Articular chondrocyte of knee joint (primary cell): Measurements from ENCODE around the gene INO80E. TPM values are rescaled to one million over a fixed set of nuclear protein-coding genes. Genes with fewer than 3 reads are reported as not detected.

Experiments
- total RNA-seq: library from RNA; depleted of rRNA; stranded (reverse); fragments of >200 nt; gene quantifications from 2 replicates; pipeline ENCODE4 v1.2.3, GENCODE V29; 2012

The INO80E gene
- total RNA-seq = 26.7 and 26.9 TPM in 2 replicates

GRCh38 chr16:29995911-29996765 lies at the start of gene INO80E:
Gene INO80E, plus strand, starts transcription at chr16:29996241. Its CDS starts 70 bp downstream, at chr16:29996311.

GRCh38 chr16:29961479-29962343 lies 34.3 kb upstream of the INO80E start, which contains the start of gene TMEM219:
Gene TMEM219, plus strand, starts transcription at chr16:29962079. Its CDS starts 1,065 bp downstream, at chr16:29963144.

DNA sequence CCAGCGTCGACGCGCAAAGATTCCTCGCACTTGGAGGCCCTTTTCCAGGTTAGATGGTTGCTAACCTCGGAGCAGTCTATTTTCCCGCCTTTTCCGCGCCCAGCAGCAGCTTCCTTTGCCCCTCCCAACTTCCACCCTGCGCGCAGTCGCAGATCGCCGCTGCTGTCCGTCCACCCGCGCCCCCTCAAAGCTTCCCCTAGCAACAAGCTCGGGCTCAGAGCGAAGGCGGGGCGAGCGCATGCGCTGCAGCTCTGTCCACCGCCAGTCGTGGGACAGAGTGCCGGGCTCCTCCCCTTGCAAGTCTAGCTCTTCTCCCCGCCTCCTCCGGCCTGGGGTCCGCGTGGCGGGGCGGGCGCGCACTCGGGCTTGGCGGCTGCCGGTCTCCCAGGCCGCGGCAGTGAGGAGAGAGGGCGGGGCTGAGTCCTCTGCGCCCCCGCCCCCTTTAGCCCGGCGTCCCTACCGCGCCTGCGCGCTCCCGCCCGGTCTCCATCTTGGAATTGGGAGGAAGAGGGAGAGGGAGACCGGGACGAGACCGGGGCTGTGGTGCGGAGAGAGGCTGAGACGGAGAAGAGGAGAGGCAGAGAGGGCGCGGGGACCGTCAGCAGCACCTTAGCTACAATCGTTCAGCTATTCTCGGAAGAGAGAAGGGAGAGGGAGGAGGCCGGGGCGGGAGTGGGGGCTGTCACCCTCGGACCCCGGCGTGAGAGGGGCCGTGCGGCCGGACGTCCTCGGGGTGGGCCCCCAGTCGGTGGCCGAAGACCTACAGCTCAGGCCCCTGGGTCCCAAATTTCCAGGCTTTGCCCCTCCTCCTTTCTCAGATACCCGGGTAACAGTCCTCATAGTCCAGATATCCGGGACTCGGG lies 22.4 kb upstream of the INO80E start, which contains the start of gene TAOK2:
TAOK2 (plus strand) TSS at position 485 of the 863 bp plus-strand sequence. CDS start 3,905 bp downstream, outside the sequence.

DNA sequence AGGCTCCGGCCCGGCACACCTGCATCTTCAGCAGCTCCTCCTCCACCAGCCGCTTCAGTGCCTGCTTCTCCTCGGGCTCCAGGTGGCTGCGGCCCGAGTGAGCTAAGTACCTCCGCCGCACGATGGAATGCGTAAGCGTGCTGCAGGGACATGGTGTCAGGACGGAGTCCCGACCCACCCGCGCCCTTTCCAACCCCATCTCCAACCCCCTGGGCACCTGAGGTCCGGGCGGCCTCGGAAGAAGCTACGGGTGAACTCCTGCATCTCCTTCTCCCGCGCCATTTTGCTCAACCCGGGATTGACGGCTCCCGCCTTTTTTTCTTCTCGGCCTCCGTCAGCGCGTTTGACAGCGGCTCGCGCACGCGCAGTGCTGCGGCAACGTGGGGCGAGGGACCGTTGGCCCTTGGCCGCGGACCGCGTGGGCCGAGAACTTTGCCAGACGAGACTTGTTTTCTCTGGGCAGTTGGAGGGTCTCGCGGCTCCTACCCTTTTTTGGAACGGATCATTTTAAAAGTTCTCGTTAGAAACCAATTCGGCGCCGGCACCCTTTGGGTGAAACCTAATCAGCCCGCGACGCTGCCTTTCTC lies 624 bp upstream of the INO80E start, which contains the start of gene HIRIP3:
HIRIP3 (minus strand) TSS at position 294 of the 587 bp plus-strand sequence; CDS start at position 282, 12 bp downstream.

DNA sequence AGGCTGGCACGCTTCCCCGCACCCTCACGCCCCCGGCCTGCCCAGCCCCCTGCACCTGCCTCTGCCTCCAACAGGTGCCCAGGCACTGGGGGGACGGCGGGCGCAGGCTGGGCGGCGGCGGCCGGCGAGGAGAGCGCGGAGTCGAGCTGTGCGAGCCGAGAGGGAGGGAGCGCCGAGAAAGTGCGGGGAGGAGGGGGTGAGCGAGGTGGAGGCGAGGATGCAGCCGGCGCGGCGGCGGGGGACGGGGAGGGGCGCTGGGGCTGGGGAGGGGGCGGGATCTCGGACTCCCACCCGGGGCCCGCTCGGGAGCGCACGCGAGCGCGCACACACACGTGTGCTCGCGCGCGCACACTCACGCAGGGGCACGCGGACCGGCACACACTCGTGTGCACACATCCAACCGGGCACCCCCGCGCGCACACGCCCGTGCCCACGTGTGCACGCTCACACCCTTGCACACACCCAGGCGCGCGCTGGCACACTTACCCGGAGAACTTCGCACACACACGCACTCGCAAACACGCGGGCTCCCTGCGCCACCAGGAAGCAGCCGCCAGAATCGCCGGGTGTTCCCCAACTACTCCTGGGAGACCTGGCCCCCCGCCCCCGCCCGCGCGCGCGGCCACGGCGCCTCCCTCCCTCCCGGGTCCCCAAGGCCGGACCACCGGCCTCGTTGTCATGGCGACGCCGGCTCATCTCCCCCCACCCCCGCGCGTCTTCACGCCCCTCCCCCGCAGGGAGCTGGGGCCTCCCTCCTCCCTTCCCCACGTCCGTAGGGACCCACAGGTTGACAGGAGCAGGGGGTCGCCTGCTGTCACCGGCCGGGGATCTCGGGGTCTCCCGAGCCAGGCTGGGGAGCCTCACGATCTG lies 15.0 kb downstream of the INO80E start, which contains the start of gene DOC2A:
DOC2A (minus strand) TSS at position 184 of the 870 bp plus-strand sequence. CDS start 805 bp downstream, outside the sequence.

GRCh38 chr16:30022887-30023286 lies 26.8 kb downstream of the INO80E start, which contains the start of gene C16orf92:
Gene C16orf92, plus strand, starts transcription at chr16:30023198. Its CDS starts 143 bp downstream, at chr16:30023341.

DNA sequence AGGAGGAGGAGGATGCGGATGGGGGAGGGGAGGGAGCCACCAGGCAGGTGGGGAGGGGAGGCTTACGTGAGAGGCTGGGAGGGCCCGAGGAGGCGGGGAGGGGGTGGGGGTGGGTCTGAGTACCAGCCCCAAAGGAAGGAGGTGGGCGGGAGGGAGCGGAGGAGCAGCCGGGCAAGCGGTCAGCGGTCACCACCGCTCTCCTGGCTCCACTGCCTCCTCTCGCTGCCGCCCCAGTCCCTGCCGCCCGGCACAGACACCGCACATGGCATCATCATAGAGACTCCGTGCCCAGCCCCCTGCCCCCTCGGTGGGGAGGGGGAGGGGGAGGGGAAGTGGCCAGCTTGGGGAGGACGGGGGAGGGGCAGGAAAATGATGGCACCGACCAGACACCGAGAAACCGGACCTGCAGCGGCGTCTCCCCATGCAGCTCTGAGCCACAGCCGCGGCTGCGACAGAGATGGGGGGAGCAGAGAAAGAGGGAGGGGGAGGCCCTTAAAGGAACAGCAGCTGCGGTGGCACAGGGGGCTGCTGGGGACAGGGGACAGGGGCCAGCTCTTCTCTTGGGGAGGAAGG lies 34.9 kb downstream of the INO80E start, which contains the start of gene TLCD3B:
TLCD3B (minus strand) TSS at position 431 of the 573 bp plus-strand sequence. CDS start 744 bp downstream, outside the sequence.

Other genes starting within 250 kb of the INO80E start
- gene ZG16, start 218.0 kb upstream of the INO80E start, total RNA-seq = not detected in 2 replicates
- 14.9 and 21.0 TPM in 2 replicates for gene KIF22, start 205.5 kb upstream of the INO80E start, total RNA-seq
- 139 and 158 TPM in 2 replicates for gene MAZ, start 189.7 kb upstream of the INO80E start, total RNA-seq
- gene PRRT2, start 184.0 kb upstream of the INO80E start, total RNA-seq = 2.4 and 3.5 TPM in 2 replicates
- gene PAGR1, start 180.1 kb upstream of the INO80E start, total RNA-seq = 13.7 and 18.3 TPM in 2 replicates
- 249 and 324 TPM in 2 replicates for gene MVP, start 175.8 kb upstream of the INO80E start, total RNA-seq
- 81.8 and 83.9 TPM in 2 replicates for gene CDIPT, start 133.0 kb upstream of the INO80E start, total RNA-seq
- gene SEZ6L2, start 96.7 kb upstream of the INO80E start, total RNA-seq = 1.8 and 2.6 TPM in 2 replicates
- 3.1 and 4.8 TPM in 2 replicates for gene ASPHD1, start 95.8 kb upstream of the INO80E start, total RNA-seq
- 11.3 and 12.0 TPM in 2 replicates for gene KCTD13, start 70.0 kb upstream of the INO80E start, total RNA-seq
- 74.1 and 77.0 TPM in 2 replicates for gene TMEM219, start 34.2 kb upstream of the INO80E start, total RNA-seq
- 32.4 and 35.7 TPM in 2 replicates for gene TAOK2, start 22.4 kb upstream of the INO80E start, total RNA-seq
- 4.1 and 5.4 TPM in 2 replicates for gene HIRIP3, start 624 bp upstream of the INO80E start, total RNA-seq
- gene DOC2A, start 14.8 kb downstream of the INO80E start, total RNA-seq = under 0.01 and 0.13 TPM in 2 replicates
- not detected in 2 replicates for gene C16orf92, start 27.0 kb downstream of the INO80E start, total RNA-seq
- gene TLCD3B, start 35.0 kb downstream of the INO80E start, total RNA-seq = 0.11 and 0.26 TPM in 2 replicates
- 828 and 846 TPM in 2 replicates for gene ALDOA, start 69.5 kb downstream of the INO80E start, total RNA-seq
- 144 and 150 TPM in 2 replicates for gene PPP4C, start 79.8 kb downstream of the INO80E start, total RNA-seq
- 0.11 and 0.39 TPM in 2 replicates for gene TBX6, start 95.7 kb downstream of the INO80E start, total RNA-seq
- 18.7 and 24.6 TPM in 2 replicates for gene YPEL3, start 100.0 kb downstream of the INO80E start, total RNA-seq
- gene GDPD3, start 117.3 kb downstream of the INO80E start, total RNA-seq = 0.54 and 1.4 TPM in 2 replicates
- gene MAPK3, start 127.0 kb downstream of the INO80E start, total RNA-seq = 63.0 and 74.6 TPM in 2 replicates
- gene CORO1A, start 187.4 kb downstream of the INO80E start, total RNA-seq = 1.2 and 1.3 TPM in 2 replicates
- 25.1 and 63.9 TPM in 2 replicates for gene BOLA2B, start 197.4 kb downstream of the INO80E start, total RNA-seq
- 11.6 and 14.0 TPM in 2 replicates for gene SLX1A, start 197.6 kb downstream of the INO80E start, total RNA-seq
- gene SULT1A3, start 203.0 kb downstream of the INO80E start, total RNA-seq = 2.8 and 3.1 TPM in 2 replicates